HCT116 (cell line): ENCODE results near the gene SYT7. TPM values are rescaled to one million over a fixed set of nuclear protein-coding genes. Genes with fewer than 3 reads are reported as not detected.

ENCODE experiments used
- ATAC-seq: fragments of 200-7000 bp; cut with Tn5 transposase; 2 replicates; pipeline ENCODE4 v1.9.1; 2020; ENCODE audit warnings: mild to moderate bottlenecking, moderate library complexity
- BruUV-seq: library from RNA; stranded (reverse); fragments of 400-500 nt; replicated peaks from 2 replicates; lab custom pipeline; 2021; lab: Mats Ljungman, UMichigan
- CTCF ChIA-PET: fragments of 300-600 bp; sonication (Branson Sonifier 250); formaldehyde crosslinking; loops from one replicate; lab custom pipeline; 2021; ENCODE audit warnings: antibody characterized with exemption; lab: Charles Lee
- POLR2A ChIA-PET: fragments of 300-600, 350-600 bp; sonication (Branson Sonifier 250); formaldehyde crosslinking; loops from one replicate; lab custom pipeline; 2021; ENCODE audit warnings: antibody characterized with exemption; lab: Charles Lee
- RAD21 ChIA-PET, 2 experiments: fragments of 300-600 bp; sonication (Branson Sonifier 250); formaldehyde crosslinking; loops; one replicate each; lab custom pipeline; 2023; ENCODE audit warnings: low total read pairs in 2 of 2; ENCODE audit not compliant: uncharacterized antibody in 2 of 2, unreplicated experiment in 2 of 2, low non-redundant PET in 1 of 2; lab: Charles Lee
- DNase-seq: peaks from one replicate; pipeline ENCODE4 v3.0.0-alpha.2; 2010; ENCODE audit warnings: low read depth, low spot score
- H2AFZ ChIP-seq: fragments of 200-600 bp; shearing (Covaris generic), sonication (generic); 2 replicates; pipeline ENCODE4 v1.6.1; 2017; ENCODE audit warnings: low read depth, mixed run types, mixed read lengths, antibody characterized with exemption, low read length; ENCODE audit not compliant: poor library complexity, severe bottlenecking
- H3K27ac ChIP-seq: 2 replicates; pipeline ENCODE4 v1.5.1; 2012; ENCODE audit warnings: low read depth, low read length
- H3K27me3 ChIP-seq: fragments of 200-600 bp; sonication (generic); 2 replicates; pipeline ENCODE4 v1.6.1; 2016; ENCODE audit warnings: mixed run types, low read length, mixed read lengths; ENCODE audit not compliant: insufficient read depth
- H3K36me3 ChIP-seq, 2 experiments: fragments of 200-500 bp in 1 of 2; fragments of 200-600 bp in 1 of 2; sonication (Bioruptor generic) in 1 of 2; sonication (generic) in 1 of 2; 2 replicates each; pipeline versions ENCODE4 v1.5.1 to v1.6.1; 2014 to 2016; ENCODE audit warnings: low read length in 2 of 2, inconsistent platforms in 1 of 2, mixed read lengths in 1 of 2, mixed run types in 1 of 2; ENCODE audit not compliant: insufficient read depth in 2 of 2, control insufficient read depth in 1 of 2
- H3K4me1 ChIP-seq, 2 experiments: fragments of 200-600 bp in 1 of 2; sonication (generic) in 1 of 2; 2 replicates each; pipeline versions ENCODE4 v1.5.1 to v1.6.1; 2012 to 2017; ENCODE audit warnings: low read length in 2 of 2, inconsistent platforms in 1 of 2, mild to moderate bottlenecking in 1 of 2, mixed read lengths in 1 of 2, mixed run types in 1 of 2, moderate library complexity in 1 of 2; ENCODE audit not compliant: insufficient read depth in 2 of 2, control insufficient read depth in 1 of 2
- H3K4me2 ChIP-seq: fragments of 200-600 bp; sonication (generic); 2 replicates; pipeline ENCODE4 v1.6.1; 2017; ENCODE audit warnings: mixed run types, low read length, mixed read lengths
- H3K4me3 ChIP-seq, 2 experiments: fragments of 200-600 bp in 1 of 2; sonication (generic) in 1 of 2; replicated peaks in 1 of 2; 2 replicates each; pipeline ENCODE4 v1.5.1; 2011 to 2016; ENCODE audit warnings: low read length in 2 of 2, control low read depth in 1 of 2, low read depth in 1 of 2, mild to moderate bottlenecking in 1 of 2, mixed read lengths in 1 of 2, mixed run types in 1 of 2
- H3K79me2 ChIP-seq: fragments of 200-600 bp; sonication (generic); 2 replicates; pipeline ENCODE4 v1.6.1; 2017; ENCODE audit warnings: mild to moderate bottlenecking, mixed run types, low read length, moderate library complexity, mixed read lengths; ENCODE audit not compliant: insufficient read depth
- H3K9ac ChIP-seq: fragments of 200-600 bp; sonication (generic); 2 replicates; pipeline ENCODE4 v1.6.1; 2016; ENCODE audit warnings: low read length, mixed read lengths
- H3K9me2 ChIP-seq: fragments of 200-600 bp; sonication (generic), shearing (Covaris generic); 2 replicates; pipeline ENCODE4 v1.6.1; 2017; ENCODE audit warnings: mixed run types, mild to moderate bottlenecking, moderate library complexity; ENCODE audit not compliant: insufficient read depth
- H3K9me3 ChIP-seq, 2 experiments: fragments of 200-500 bp in 1 of 2; fragments of 200-600 bp in 1 of 2; sonication (Bioruptor generic) in 1 of 2; sonication (generic) in 1 of 2; 2 replicates each; pipeline ENCODE4 v1.6.1; 2014 to 2017; ENCODE audit warnings: low read length in 2 of 2, mixed read lengths in 2 of 2, inconsistent platforms in 1 of 2, low read depth in 1 of 2, mild to moderate bottlenecking in 1 of 2, mixed run types in 1 of 2, moderate library complexity in 1 of 2; ENCODE audit not compliant: control insufficient read depth in 1 of 2, insufficient read depth in 1 of 2
- H4K20me1 ChIP-seq: fragments of 200-600 bp; sonication (generic), shearing (Covaris generic); 2 replicates; pipeline ENCODE4 v1.6.1; 2017; ENCODE audit warnings: mixed run types, mild to moderate bottlenecking, moderate library complexity; ENCODE audit not compliant: insufficient read depth
- CBX3 ChIP-seq: IDR thresholded peaks from 2 replicates; pipeline ENCODE4 v1.6.1; 2012; ENCODE audit warnings: low read depth
- CTCF ChIP-seq, 3 experiments: fragments of 200-600 bp in 1 of 3; sonication (generic) in 1 of 3; IDR thresholded peaks in 2 of 3; conservative IDR thresholded peaks in 1 of 3; 2 replicates each; pipeline ENCODE4 v1.5.1; 2012 to 2017; ENCODE audit warnings: low read depth in 2 of 3, low read length in 2 of 3, antibody characterized with exemption in 1 of 3, borderline replicate concordance in 1 of 3, control low read depth in 1 of 3, mild to moderate bottlenecking in 1 of 3, mixed read lengths in 1 of 3, mixed run types in 1 of 3, moderate library complexity in 1 of 3; ENCODE audit not compliant: insufficient read depth in 1 of 3
- EGR1 ChIP-seq: IDR thresholded peaks from 2 replicates; pipeline ENCODE4 v1.6.1; 2012; ENCODE audit warnings: low read depth
- ELF1 ChIP-seq: IDR thresholded peaks from 2 replicates; pipeline ENCODE4 v1.6.1; 2012; ENCODE audit warnings: low read depth, borderline replicate concordance
- EZH2phosphoT487 ChIP-seq: fragments of 200-600 bp; IDR thresholded peaks from 2 replicates; pipeline ENCODE4 v1.6.1; 2018; ENCODE audit warnings: antibody characterized with exemption, borderline replicate concordance
- POLR2AphosphoS5 ChIP-seq: IDR thresholded peaks from 2 replicates; pipeline ENCODE4 v1.6.1; 2011; ENCODE audit warnings: mild to moderate bottlenecking, low read depth, low read length, moderate library complexity
- REST ChIP-seq: IDR thresholded peaks from 2 replicates; pipeline ENCODE4 v1.6.1; 2012; ENCODE audit warnings: low read depth
- SIN3A ChIP-seq: IDR thresholded peaks from 2 replicates; pipeline ENCODE4 v1.6.1; 2012; ENCODE audit warnings: low read depth
- TCF7L2 ChIP-seq: IDR thresholded peaks from 2 replicates; pipeline ENCODE4 v1.7.0; 2011; ENCODE audit warnings: borderline replicate concordance, inconsistent platforms; ENCODE audit not compliant: insufficient read depth, insufficient read length; ENCODE audit errors: extremely low read depth
- YY1 ChIP-seq: IDR thresholded peaks from 2 replicates; pipeline ENCODE4 v1.6.1; 2011; ENCODE audit warnings: low read length, low read depth, moderate library complexity, mild to moderate bottlenecking; ENCODE audit not compliant: insufficient replicate concordance; ENCODE audit errors: extremely low read depth
- ZFX ChIP-seq: fragments of 450-650 bp; IDR thresholded peaks from 2 replicates; pipeline ENCODE4 v1.6.1; 2017
- intact Hi-C: fragments of 100-400 bp; cut with micrococcal nuclease; formaldehyde crosslinking; loops from 2 replicates; pipeline ENCODE4 v1.10.0; 2022
- total RNA-seq: library from RNA; stranded (reverse); gene quantifications from one replicate; pipeline ENCODE4 v1.2.1, GENCODE V29; 2021; ENCODE audit not compliant: unreplicated experiment

SYT7 gene
- total RNA-seq, 1 experiment from 2014 or later, result 27.4 TPM

GRCh38 chr11:61571337-61571736 is 9.5 kb downstream of the SYT7 start:
- Histone ChIP-seq H3K27ac (no peak overlapping the region), H3K4me1 (peaks cover 5 to 14% of the 10 kb centered on the region in 2 experiments; a peak in 3 of 4 replicates), H3K36me3 (no peaks in the 10 kb centered on the region), H3K9ac (no peak overlapping the region)
- TF ChIP-seq CTCF (IDR thresholded peaks at IDR 0.05 in 2 of 3, conservative IDR thresholded peaks at IDR 0.05 in 1 of 3; ENCODE audit: borderline replicate concordance in 1 of 3, insufficient read depth in 1 of 3, low read depth in 2 of 3, low read length in 2 of 3) (no peak), ZFX (no peak), POLR2AphosphoS5 (no peak), YY1 (no peak), EZH2phosphoT487 (no peak)
- TF ChIP-seq, all 23 proteins: peak for 0
- no TSS peak for BruUV-seq
- DNase-seq (no peak), ATAC-seq (no peak)
- CTCF ChIA-PET, result no interaction called here
- no peaks in the 10 kb centered on the region for H3K27me3 ChIP-seq
- H2AFZ ChIP-seq, result no peak overlapping the region
- H3K9me2 ChIP-seq, result no peaks in the 10 kb centered on the region
- H3K9me3 ChIP-seq, result no peaks in the 10 kb centered on the region
- peaks cover 11% of the 10 kb centered on the region; the same call in 1 of the 2 replicates for H3K79me2 ChIP-seq
- RAD21 ChIA-PET, result no interaction called here
- POLR2A ChIA-PET, result no interaction called here
- H3K4me2 ChIP-seq, result no peak overlapping the region
- intact Hi-C loops, result no loop called here
- no peak overlapping the region for H3K4me3 ChIP-seq
- peaks cover 5% of the 10 kb centered on the region; the same call in 1 of the 2 replicates for H4K20me1 ChIP-seq

GRCh38 chr11:61569701-61570100 is 11.2 kb downstream of the SYT7 start:
- ATAC-seq (no peak), DNase-seq (no peak)
- Histone ChIP-seq H3K27ac (no peak overlapping the region), H3K36me3 (no peaks in the 10 kb centered on the region), H3K27me3 (no peaks in the 10 kb centered on the region), H2AFZ (no peak overlapping the region), H3K4me3 (no peak overlapping the region), H3K79me2 (peaks cover 11% of the 10 kb centered on the region; the same call in 1 of the 2 replicates), H3K9me3 (no peaks in the 10 kb centered on the region), H4K20me1 (peaks cover 5% of the 10 kb centered on the region; the same call in 1 of the 2 replicates), H3K4me2 (no peak overlapping the region), H3K9ac (no peak overlapping the region), H3K4me1 (peaks cover 5 to 14% of the 10 kb centered on the region in 2 experiments; a peak in 3 of 4 replicates), H3K9me2 (no peaks in the 10 kb centered on the region)
- intact Hi-C loops, result no loop called here
- no TSS peak for BruUV-seq
- RAD21 ChIA-PET, result no interaction called here
- POLR2A ChIA-PET, result no interaction called here
- CTCF ChIA-PET, result interaction anchor here (0.8 to 3.1 kb wide), 2 partner anchors 37 to 69 kb away, joined by 3 to 10 read pairs; no protein-coding TSS in a partner anchor
- TF ChIP-seq EZH2phosphoT487, result no peak
- no peak for TF ChIP-seq CBX3
- no peak for TF ChIP-seq SIN3A
- TF ChIP-seq EGR1, result no peak
- no peak for TF ChIP-seq CTCF (IDR thresholded peaks at IDR 0.05 in 2 of 3, conservative IDR thresholded peaks at IDR 0.05 in 1 of 3; ENCODE audit: borderline replicate concordance in 1 of 3, insufficient read depth in 1 of 3, low read depth in 2 of 3, low read length in 2 of 3)
- TF ChIP-seq TCF7L2, result no peak
- TF ChIP-seq ELF1, result no peak
- no peak for TF ChIP-seq REST
